ENCODE results near the gene CALML6. TPM values are rescaled to one million over a fixed set of nuclear protein-coding genes. Genes with fewer than 3 reads are reported as not detected.

CALML6 gene
- total RNA-seq, 1 donor, result under 0.01 TPM

DNA sequence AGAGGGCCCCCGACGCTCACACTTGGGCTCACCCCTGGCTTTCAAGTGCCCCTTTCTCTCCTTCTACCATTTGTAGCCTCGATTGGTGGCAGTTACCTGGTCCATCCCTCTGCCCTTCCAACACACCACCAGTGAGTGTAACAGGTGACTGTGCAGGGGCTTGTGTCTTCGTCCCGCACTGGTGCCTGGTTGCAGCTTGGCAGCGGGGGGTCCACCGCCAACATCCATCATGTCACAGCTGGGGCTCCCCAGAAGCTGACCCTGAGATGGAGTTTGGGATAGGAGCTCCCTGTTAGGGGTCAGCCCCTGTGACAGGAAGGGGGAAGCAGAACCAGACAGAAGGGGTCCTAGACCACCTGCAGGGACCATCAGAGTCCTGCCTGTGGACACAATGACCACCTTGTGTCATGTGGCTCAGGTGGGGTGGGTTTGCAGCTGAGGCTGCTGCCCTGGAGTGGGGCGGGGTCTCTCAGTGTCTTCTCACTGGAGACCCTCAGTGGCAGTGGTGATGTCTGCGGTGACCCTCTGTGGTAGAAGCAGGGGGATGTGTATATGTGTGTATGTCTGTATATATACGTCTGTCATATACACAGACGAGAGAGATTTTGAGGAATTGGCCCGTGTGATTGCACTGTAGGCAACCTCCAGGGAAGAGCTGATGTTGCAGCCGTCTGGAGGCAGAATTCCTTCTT lies 3.6 kb upstream of the CALML6 start:
- TF ChIP-seq, protein P1, sequence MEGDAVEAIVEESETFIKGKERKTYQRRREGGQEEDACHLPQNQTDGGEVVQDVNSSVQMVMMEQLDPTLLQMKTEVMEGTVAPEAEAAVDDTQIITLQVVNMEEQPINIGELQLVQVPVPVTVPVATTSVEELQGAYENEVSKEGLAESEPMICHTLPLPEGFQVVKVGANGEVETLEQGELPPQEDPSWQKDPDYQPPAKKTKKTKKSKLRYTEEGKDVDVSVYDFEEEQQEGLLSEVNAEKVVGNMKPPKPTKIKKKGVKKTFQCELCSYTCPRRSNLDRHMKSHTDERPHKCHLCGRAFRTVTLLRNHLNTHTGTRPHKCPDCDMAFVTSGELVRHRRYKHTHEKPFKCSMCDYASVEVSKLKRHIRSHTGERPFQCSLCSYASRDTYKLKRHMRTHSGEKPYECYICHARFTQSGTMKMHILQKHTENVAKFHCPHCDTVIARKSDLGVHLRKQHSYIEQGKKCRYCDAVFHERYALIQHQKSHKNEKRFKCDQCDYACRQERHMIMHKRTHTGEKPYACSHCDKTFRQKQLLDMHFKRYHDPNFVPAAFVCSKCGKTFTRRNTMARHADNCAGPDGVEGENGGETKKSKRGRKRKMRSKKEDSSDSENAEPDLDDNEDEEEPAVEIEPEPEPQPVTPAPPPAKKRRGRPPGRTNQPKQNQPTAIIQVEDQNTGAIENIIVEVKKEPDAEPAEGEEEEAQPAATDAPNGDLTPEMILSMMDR (IDR thresholded peaks at IDR 0.05; ENCODE audit: insufficient read depth, low read depth, low read length), result no peak
- no peak overlapping the region for H3K4me3 ChIP-seq (ENCODE audit: low read depth, low read length)
- no peak for DNase-seq (ENCODE audit: low read depth)

DNA sequence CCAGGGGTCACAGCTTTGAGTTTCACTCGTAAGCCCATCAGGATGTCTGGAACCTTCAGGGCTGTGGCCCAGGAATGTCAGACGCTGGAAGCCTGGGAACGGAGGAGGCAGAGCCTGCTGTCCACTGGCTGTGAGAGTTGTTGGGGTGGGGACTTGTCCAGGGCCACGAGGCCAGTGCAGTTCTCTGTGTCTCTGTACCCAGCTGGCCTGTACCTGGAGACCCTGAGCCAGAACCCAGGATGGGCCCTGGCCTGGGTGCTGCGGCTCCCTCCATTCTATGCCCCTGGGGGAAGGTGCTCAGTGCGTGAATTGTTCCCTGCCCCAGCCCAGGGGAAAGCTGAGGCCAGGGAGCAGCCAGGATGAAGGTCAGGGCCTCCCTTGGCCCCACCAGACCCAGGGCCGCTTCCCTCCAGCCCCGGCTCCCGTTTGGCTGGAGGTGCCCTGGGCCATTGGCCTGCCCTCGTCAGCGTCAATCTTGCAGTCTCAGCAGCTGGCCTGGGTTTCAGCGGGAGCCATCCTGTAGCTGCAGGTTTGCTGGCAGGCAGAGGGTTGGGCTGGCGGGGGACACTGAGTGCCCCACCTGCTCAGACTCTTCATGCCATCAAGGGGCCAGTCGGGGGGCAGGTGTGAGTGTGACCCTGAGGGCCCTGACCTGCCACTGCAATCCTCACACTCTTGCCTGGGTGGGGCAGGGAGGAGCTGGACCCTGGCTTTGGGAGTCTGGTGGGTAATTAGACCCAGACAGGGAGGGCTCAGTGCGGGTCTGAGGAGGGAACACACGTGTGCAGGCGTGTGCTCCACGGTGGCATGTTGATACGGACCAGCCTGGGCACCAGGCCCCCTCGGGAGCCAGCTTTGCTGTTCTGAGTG lies 724 bp upstream of the CALML6 start:
- H3K4me3 ChIP-seq (ENCODE audit: low read depth, low read length), result no peak overlapping the region
- no peak for DNase-seq (ENCODE audit: low read depth)
- TF ChIP-seq, protein P1 (IDR thresholded peaks at IDR 0.05; ENCODE audit: insufficient read depth, low read depth, low read length), result no peak

GRCh38 chr1:1915911-1916840 lies 1.1 kb downstream of the CALML6 start:
- TF ChIP-seq, protein P1 (IDR thresholded peaks at IDR 0.05; ENCODE audit: insufficient read depth, low read depth, low read length), result no peak
- DNase-seq (ENCODE audit: low read depth), result no peak
- H3K4me3 ChIP-seq (ENCODE audit: low read depth, low read length), result no peak overlapping the region

DNA sequence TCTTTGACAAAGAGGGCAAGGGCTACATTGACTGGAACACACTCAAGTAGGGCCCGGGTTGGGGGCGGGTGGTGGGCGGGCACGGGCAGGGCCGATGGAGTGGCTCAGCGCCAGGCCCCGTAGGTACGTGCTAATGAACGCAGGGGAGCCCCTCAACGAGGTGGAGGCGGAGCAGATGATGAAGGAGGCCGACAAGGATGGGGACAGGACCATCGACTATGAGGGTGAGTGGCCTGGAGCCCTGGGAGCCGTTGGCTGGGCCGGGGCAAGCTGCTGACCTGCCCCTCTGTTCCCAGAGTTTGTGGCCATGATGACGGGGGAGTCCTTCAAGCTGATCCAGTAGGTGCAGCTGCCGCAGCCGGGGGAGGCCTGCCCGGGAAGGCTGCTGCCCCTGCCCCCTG lies 1.8 kb downstream of the CALML6 start:
- DNase-seq (ENCODE audit: low read depth), result no peak
- TF ChIP-seq, protein P1 (IDR thresholded peaks at IDR 0.05; ENCODE audit: insufficient read depth, low read depth, low read length), result no peak
- no peak overlapping the region for H3K4me3 ChIP-seq (ENCODE audit: low read depth, low read length)

DNA sequence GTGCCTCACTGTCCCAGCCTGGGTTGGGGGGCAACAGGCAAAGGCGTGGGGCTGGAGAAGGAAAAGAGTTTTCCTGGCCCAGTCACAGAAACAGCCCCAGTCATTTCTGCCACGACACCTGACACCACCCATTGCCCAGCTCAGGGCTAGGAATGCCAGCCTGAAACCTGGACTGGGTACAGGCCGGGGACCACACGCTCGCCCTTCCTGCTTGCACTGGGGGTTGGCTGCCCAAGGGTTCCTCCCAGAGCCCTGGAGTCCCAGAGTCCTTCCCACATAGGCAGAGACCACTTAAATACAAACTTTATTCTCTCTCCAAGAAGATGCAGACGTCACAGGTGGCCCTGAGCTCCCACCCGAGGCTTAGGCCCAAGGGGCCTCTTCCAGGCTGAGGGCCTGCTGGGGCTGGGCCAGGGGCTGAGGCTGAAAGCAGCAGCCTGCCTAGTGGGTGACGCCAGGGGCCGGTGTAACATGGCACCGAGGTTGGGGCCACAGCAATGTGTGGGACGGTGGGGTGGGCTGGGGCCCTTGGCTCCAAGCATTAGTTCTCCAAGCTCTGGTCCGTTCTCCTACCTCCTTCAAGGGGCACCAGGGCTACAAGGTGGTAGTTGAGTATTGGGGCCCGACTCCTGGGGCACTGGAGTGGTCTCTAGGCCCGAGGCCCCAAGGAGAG lies 2.4 kb downstream of the CALML6 start:
- no peak for DNase-seq (ENCODE audit: low read depth)
- TF ChIP-seq, protein P1 (IDR thresholded peaks at IDR 0.05; ENCODE audit: insufficient read depth, low read depth, low read length), result no peak
- H3K4me3 ChIP-seq (ENCODE audit: low read depth, low read length), result no peak overlapping the region

All from fibroblast of villous mesenchyme (primary cell).